Panc1 (cell line): Measurements from ENCODE around the gene GPR18. TPM values are rescaled to one million over a fixed set of nuclear protein-coding genes. Genes with fewer than 3 reads are reported as not detected.
A peak's percentile ranks its signal among the peaks of the same experiment; 100 is the strongest.

ENCODE experiments used
- ATAC-seq: fragments of 200-7000 bp; cut with Tn5 transposase; 2 replicates; pipeline ENCODE4 v1.9.1; 2020; ENCODE audit warnings: mild to moderate bottlenecking, moderate library complexity
- BruUV-seq: library from RNA; stranded (reverse); fragments of 400-500 nt; replicated peaks from 2 replicates; lab custom pipeline; 2021; lab: Mats Ljungman, UMichigan
- CTCF ChIA-PET: fragments of 300-600 bp; sonication (Branson Sonifier 250); formaldehyde crosslinking; loops from one replicate; lab custom pipeline; 2022; ENCODE audit warnings: antibody characterized with exemption; lab: Charles Lee
- POLR2A ChIA-PET: fragments of 300-600 bp; sonication (Branson Sonifier 250); formaldehyde crosslinking; loops from one replicate; lab custom pipeline; 2022; ENCODE audit warnings: antibody characterized with exemption; lab: Charles Lee
- DNase-seq: peaks from one replicate; pipeline ENCODE4 v3.0.0-alpha.2; 2010; ENCODE audit warnings: low read depth, low spot score
- H3K27ac ChIP-seq: 2 replicates; pipeline ENCODE4 v1.5.1; 2011; ENCODE audit warnings: mild to moderate bottlenecking, low read length, inconsistent platforms
- H3K27me3 ChIP-seq: fragments of 200-500 bp; sonication (Bioruptor generic); 2 replicates; pipeline ENCODE4 v1.6.0; 2014; ENCODE audit warnings: low read length, inconsistent platforms; ENCODE audit not compliant: control insufficient read depth, insufficient read depth
- H3K36me3 ChIP-seq: fragments of 200-500 bp; sonication (Bioruptor generic); 2 replicates; pipeline ENCODE4 v1.5.1; 2014; ENCODE audit warnings: inconsistent platforms, mild to moderate bottlenecking, low read length, moderate library complexity; ENCODE audit not compliant: control insufficient read depth, insufficient read depth
- H3K4me1 ChIP-seq: 2 replicates; pipeline ENCODE4 v1.5.1; 2011; ENCODE audit warnings: inconsistent platforms, mild to moderate bottlenecking, low read length, moderate library complexity; ENCODE audit not compliant: control insufficient read depth, insufficient read depth
- H3K4me3 ChIP-seq, 2 experiments: 2 replicates each; pipeline ENCODE4 v1.5.1; 2011 to 2012; ENCODE audit warnings: low read depth in 2 of 2, low read length in 2 of 2, mild to moderate bottlenecking in 2 of 2, inconsistent platforms in 1 of 2, moderate library complexity in 1 of 2
- H3K9me3 ChIP-seq: fragments of 200-500 bp; sonication (Bioruptor generic); 2 replicates; pipeline ENCODE4 v1.5.1; 2014; ENCODE audit warnings: low read depth, mild to moderate bottlenecking, inconsistent platforms, low read length, moderate library complexity; ENCODE audit not compliant: control insufficient read depth, insufficient read depth
- POLR2AphosphoS5 ChIP-seq: IDR thresholded peaks from 2 replicates; pipeline ENCODE4 v1.6.1; 2012; ENCODE audit warnings: mild to moderate bottlenecking, low read depth, low read length, moderate library complexity
- SIN3A ChIP-seq: IDR thresholded peaks from 2 replicates; pipeline ENCODE4 v1.6.1; 2012; ENCODE audit warnings: low read depth, mild to moderate bottlenecking, low read length, moderate library complexity, borderline replicate concordance; ENCODE audit not compliant: insufficient read depth
- TCF7L2 ChIP-seq: IDR thresholded peaks from 2 replicates; pipeline ENCODE4 v1.6.1; 2011; ENCODE audit warnings: mild to moderate bottlenecking, low read depth, low read length, inconsistent platforms
- in situ Hi-C: cut with HindIII; loops from 2 replicates; pipeline ENCODE4 v1.10.0; 2016; ENCODE audit warnings: low sequenced_read_pairs, low pct_unique_long_range_greater_than_20kb
- intact Hi-C: fragments of 100-400 bp; cut with micrococcal nuclease; formaldehyde crosslinking; loops from one replicate; pipeline ENCODE4 v1.10.0; 2022; ENCODE audit not compliant: unreplicated experiment
- total RNA-seq: library from RNA; stranded (reverse); gene quantifications from one replicate; pipeline ENCODE4 v1.2.1, GENCODE V29; 2021; ENCODE audit not compliant: unreplicated experiment
- TF ChIP-seq, protein P1 (sequence below), 2 experiments: IDR thresholded peaks; 2 replicates each; pipeline ENCODE4 v1.6.1; 2011 to 2012; ENCODE audit warnings: low read depth in 2 of 2, control low read depth in 1 of 2, low read length in 1 of 2, mild to moderate bottlenecking in 1 of 2, moderate library complexity in 1 of 2; ENCODE audit not compliant: insufficient read depth in 1 of 2
- TF ChIP-seq, protein P2 (sequence below): fragments of 450-650 bp; IDR thresholded peaks from 2 replicates; pipeline ENCODE4 v1.5.1; 2017; ENCODE audit warnings: mild to moderate bottlenecking

The GPR18 gene
- total RNA-seq, 1 experiment from 2014 or later, result not detected

DNA sequence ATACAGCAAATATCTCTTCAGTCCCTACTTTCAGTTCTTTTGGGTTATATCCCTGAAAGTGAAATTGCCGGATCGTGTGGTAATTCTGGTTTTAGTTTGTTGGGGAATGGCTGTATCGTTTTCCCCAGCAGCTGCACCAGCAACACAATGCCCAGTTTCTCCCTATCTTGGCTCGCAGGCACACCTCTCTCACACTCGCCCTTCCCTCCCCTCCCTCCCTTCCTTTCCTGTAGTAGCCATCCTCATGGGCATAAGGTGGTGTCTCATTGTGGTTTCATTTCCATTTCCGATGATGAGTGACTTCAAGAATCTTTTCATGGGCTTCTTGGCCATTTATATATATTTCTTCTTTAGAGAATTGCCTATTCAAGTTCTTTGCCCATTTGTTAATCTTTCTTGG lies 8.6 kb upstream of the GPR18 start:
- no peaks in the 10 kb centered on the region for H3K36me3 ChIP-seq
- ATAC-seq (no peak), DNase-seq (no peak)
- H3K4me3 ChIP-seq, result no peak overlapping the region
- TF ChIP-seq SIN3A (no peak), POLR2AphosphoS5 (no peak), TCF7L2 (no peak)
- TF ChIP-seq, protein P1, sequence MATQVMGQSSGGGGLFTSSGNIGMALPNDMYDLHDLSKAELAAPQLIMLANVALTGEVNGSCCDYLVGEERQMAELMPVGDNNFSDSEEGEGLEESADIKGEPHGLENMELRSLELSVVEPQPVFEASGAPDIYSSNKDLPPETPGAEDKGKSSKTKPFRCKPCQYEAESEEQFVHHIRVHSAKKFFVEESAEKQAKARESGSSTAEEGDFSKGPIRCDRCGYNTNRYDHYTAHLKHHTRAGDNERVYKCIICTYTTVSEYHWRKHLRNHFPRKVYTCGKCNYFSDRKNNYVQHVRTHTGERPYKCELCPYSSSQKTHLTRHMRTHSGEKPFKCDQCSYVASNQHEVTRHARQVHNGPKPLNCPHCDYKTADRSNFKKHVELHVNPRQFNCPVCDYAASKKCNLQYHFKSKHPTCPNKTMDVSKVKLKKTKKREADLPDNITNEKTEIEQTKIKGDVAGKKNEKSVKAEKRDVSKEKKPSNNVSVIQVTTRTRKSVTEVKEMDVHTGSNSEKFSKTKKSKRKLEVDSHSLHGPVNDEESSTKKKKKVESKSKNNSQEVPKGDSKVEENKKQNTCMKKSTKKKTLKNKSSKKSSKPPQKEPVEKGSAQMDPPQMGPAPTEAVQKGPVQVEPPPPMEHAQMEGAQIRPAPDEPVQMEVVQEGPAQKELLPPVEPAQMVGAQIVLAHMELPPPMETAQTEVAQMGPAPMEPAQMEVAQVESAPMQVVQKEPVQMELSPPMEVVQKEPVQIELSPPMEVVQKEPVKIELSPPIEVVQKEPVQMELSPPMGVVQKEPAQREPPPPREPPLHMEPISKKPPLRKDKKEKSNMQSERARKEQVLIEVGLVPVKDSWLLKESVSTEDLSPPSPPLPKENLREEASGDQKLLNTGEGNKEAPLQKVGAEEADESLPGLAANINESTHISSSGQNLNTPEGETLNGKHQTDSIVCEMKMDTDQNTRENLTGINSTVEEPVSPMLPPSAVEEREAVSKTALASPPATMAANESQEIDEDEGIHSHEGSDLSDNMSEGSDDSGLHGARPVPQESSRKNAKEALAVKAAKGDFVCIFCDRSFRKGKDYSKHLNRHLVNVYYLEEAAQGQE (IDR thresholded peaks at IDR 0.05; ENCODE audit: insufficient read depth in 1 of 2, low read depth in 2 of 2, low read length in 1 of 2), result no peak
- TF ChIP-seq, protein P2, sequence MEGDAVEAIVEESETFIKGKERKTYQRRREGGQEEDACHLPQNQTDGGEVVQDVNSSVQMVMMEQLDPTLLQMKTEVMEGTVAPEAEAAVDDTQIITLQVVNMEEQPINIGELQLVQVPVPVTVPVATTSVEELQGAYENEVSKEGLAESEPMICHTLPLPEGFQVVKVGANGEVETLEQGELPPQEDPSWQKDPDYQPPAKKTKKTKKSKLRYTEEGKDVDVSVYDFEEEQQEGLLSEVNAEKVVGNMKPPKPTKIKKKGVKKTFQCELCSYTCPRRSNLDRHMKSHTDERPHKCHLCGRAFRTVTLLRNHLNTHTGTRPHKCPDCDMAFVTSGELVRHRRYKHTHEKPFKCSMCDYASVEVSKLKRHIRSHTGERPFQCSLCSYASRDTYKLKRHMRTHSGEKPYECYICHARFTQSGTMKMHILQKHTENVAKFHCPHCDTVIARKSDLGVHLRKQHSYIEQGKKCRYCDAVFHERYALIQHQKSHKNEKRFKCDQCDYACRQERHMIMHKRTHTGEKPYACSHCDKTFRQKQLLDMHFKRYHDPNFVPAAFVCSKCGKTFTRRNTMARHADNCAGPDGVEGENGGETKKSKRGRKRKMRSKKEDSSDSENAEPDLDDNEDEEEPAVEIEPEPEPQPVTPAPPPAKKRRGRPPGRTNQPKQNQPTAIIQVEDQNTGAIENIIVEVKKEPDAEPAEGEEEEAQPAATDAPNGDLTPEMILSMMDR, result no peak
- BruUV-seq, result no TSS peak
- no peaks in the 10 kb centered on the region for H3K9me3 ChIP-seq
- no peaks in the 10 kb centered on the region for H3K27me3 ChIP-seq
- H3K4me1 ChIP-seq, result no peaks in the 10 kb centered on the region
- POLR2A ChIA-PET, result no interaction called here
- CTCF ChIA-PET, result interaction anchor here (0.7 kb wide), 2 partner anchors 14 to 274 kb away, joined by 3 read pairs; no protein-coding TSS in a partner anchor
- in situ Hi-C loops, result no loop called here
- intact Hi-C loops, result loop anchor here (5.0 kb wide), 2 partner anchors 75 to 90 kb away; no protein-coding TSS in a partner anchor
- no peak overlapping the region for H3K27ac ChIP-seq

DNA sequence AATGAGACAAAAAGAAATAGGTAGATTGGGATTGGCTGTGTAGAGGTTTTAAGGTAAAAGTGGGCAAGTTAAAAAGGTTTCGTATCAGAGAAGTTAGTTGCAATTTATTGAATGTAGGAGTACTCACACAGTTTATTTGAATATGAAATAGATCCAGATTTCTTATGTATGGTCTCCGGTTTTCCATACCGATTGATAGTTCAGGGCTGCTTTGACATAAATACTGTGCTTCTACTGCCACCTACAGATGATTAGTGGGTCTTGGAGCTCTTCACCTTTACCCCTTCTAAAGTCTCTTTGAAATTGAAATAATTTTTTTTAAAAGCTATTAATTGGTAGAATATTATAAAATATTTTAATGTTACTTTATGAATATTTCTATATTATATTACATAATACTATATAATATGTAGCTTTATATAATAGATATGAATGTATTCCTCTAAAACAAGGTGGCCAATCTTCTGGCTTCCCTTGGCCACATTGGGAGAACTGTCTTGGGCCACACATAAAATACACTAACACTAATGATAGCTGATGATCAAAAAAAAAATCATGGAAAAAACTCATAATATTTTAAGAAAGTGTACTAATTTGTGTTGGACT lies 7.7 kb upstream of the GPR18 start:
- H3K4me3 ChIP-seq, result no peak overlapping the region
- H3K27me3 ChIP-seq, result no peaks in the 10 kb centered on the region
- H3K4me1 ChIP-seq, result no peaks in the 10 kb centered on the region
- ChIA-PET CTCF (interaction anchor here (0.7 to 1.5 kb wide), 6 partner anchors 15 to 273 kb away, joined by 3 to 5 read pairs (median 3); no protein-coding TSS in a partner anchor), POLR2A (interaction anchor here (0.7 kb wide), 1 partner anchor 69 kb away, joined by 3 read pairs; no protein-coding TSS in a partner anchor)
- ATAC-seq, result peak; percentile 78; the same call in 1 of the 2 replicates
- H3K36me3 ChIP-seq, result no peaks in the 10 kb centered on the region
- no TSS peak for BruUV-seq
- intact Hi-C loops (loop anchor here (5.0 kb wide), 2 partner anchors 74 to 89 kb away; no protein-coding TSS in a partner anchor), in situ Hi-C loops (no loop called here)
- no peak overlapping the region for H3K27ac ChIP-seq
- DNase-seq, result peak; percentile 7
- H3K9me3 ChIP-seq, result no peaks in the 10 kb centered on the region
- TF ChIP-seq POLR2AphosphoS5, result no peak
- TF ChIP-seq, protein P2, result peak; percentile 34; the same call in 1 of the 2 replicates
